ENCODE data around the gene IP6K1. TPM values are rescaled to one million over a fixed set of nuclear protein-coding genes. Genes with fewer than 3 reads are reported as not detected.

The IP6K1 gene
- total RNA-seq, 1 experiment from 2014 or later = 42.2 TPM

GRCh38 chr3:49791571-49791970 is 5.2 kb upstream of the IP6K1 start:
- H3K36me3 Mint-ChIP-seq (ENCODE audit: insufficient read depth in 1 of 3, low read depth in 3 of 3) = no peaks in the 10 kb centered on the region; a peak in 1 of 7 replicates
- H2BK15ac ChIP-seq (ENCODE audit: low read depth, low read length) = no peak overlapping the region
- WGBS (ENCODE audit: extremely low coverage, insufficient read length, low lambda C conversion rate) = no CpG with 5 or more reads among the region's 4 CpGs

More at GRCh38 chr3:49791571-49791970, 5.2 kb upstream of the IP6K1 start:
- no peak overlapping the region for H4K91ac ChIP-seq (ENCODE audit: insufficient read length, low read depth, low read length)
- no peak overlapping the region for H3K14ac ChIP-seq (ENCODE audit: insufficient read depth, low read length)
- no peak overlapping the region for H2BK120ac ChIP-seq (ENCODE audit: low read depth, low read length, poor library complexity, severe bottlenecking)
- no peak overlapping the region for H3T11ph ChIP-seq (ENCODE audit: low read length)
- no peaks in the 10 kb centered on the region for H3K4me1 ChIP-seq (ENCODE audit: insufficient read depth, low read length)
- no peak overlapping the region for H4K5ac ChIP-seq (ENCODE audit: insufficient read length, low read depth, low read length)
- no peak overlapping the region for H3K4ac ChIP-seq (ENCODE audit: low read depth, low read length)
- H3K4me3 Mint-ChIP-seq = no peak overlapping the region
- peaks cover 8 to 17% of the 10 kb centered on the region in 2 experiments for H3K4me1 Mint-ChIP-seq
- no peak overlapping the region for H3K4me2 ChIP-seq (ENCODE audit: insufficient read depth, insufficient read length, low read length)
- H2AFZ ChIP-seq (ENCODE audit: low read length) = no peak overlapping the region
- H4K20me1 ChIP-seq (ENCODE audit: control insufficient read depth, insufficient read depth, insufficient read length) = no peaks in the 10 kb centered on the region
- TF ChIP-seq CTCF (conservative IDR thresholded peaks at IDR 0.05) = no peak
- H3K56ac ChIP-seq (ENCODE audit: insufficient read length, low read depth, low read length) = no peak overlapping the region
- no peak overlapping the region for H2AK5ac ChIP-seq (ENCODE audit: insufficient read length, low read length)
- no peak overlapping the region for H2BK5ac ChIP-seq (ENCODE audit: insufficient read length, low read length)
- H3K9me3 Mint-ChIP-seq = no peaks in the 10 kb centered on the region
- no peak overlapping the region for H3K18ac ChIP-seq (ENCODE audit: insufficient read length, low read depth, low read length)
- no peaks in the 10 kb centered on the region; the same call in none of the 2 replicates for H3K27me3 ChIP-seq (ENCODE audit: insufficient read depth, low read length)
- H3K23ac ChIP-seq (ENCODE audit: insufficient read length, low read depth, low read length) = no peak overlapping the region
- H3K9ac ChIP-seq (ENCODE audit: extremely low read depth, insufficient read length, low read length) = no peak overlapping the region
- no peak overlapping the region for H3K27ac ChIP-seq (ENCODE audit: insufficient read length, low read depth, low read length)
- no peaks in the 10 kb centered on the region for H3K23me2 ChIP-seq (ENCODE audit: insufficient read length, low read depth, low read length, poor library complexity, severe bottlenecking)
- no peak overlapping the region for H2BK20ac ChIP-seq (ENCODE audit: low read depth, low read length, poor library complexity, severe bottlenecking)
- DNase-seq = no peak
- no peaks in the 10 kb centered on the region for H3K9me3 ChIP-seq (ENCODE audit: control insufficient read depth, low read depth, low read length)
- H3K27me3 Mint-ChIP-seq (ENCODE audit: low read depth) = peaks cover 2% of the 10 kb centered on the region; the same call in 1 of the 2 replicates
- H3K27ac Mint-ChIP-seq = no peak overlapping the region
- H2BK12ac ChIP-seq (ENCODE audit: insufficient read length, low read depth, low read length) = no peak overlapping the region
- H4K8ac ChIP-seq (replicated peaks; ENCODE audit: insufficient read length, low read depth, low read length) = no peak overlapping the region
- no peaks in the 10 kb centered on the region for H3K79me2 ChIP-seq (ENCODE audit: insufficient read depth, low read length)
- H3K79me1 ChIP-seq (ENCODE audit: insufficient read depth, low read depth, low read length, poor library complexity, severe bottlenecking) = no peaks in the 10 kb centered on the region
